GM21825 (cell line): ENCODE results near the gene TLX1.

ENCODE experiments used
- ATAC-seq: cut with Tn5 transposase; IDR thresholded peaks from one replicate; pipeline ENCODE4 v1.9.1; 2021; ENCODE audit warnings: mild to moderate bottlenecking, moderate library complexity; ENCODE audit not compliant: unreplicated experiment

The TLX1 gene

DNA sequence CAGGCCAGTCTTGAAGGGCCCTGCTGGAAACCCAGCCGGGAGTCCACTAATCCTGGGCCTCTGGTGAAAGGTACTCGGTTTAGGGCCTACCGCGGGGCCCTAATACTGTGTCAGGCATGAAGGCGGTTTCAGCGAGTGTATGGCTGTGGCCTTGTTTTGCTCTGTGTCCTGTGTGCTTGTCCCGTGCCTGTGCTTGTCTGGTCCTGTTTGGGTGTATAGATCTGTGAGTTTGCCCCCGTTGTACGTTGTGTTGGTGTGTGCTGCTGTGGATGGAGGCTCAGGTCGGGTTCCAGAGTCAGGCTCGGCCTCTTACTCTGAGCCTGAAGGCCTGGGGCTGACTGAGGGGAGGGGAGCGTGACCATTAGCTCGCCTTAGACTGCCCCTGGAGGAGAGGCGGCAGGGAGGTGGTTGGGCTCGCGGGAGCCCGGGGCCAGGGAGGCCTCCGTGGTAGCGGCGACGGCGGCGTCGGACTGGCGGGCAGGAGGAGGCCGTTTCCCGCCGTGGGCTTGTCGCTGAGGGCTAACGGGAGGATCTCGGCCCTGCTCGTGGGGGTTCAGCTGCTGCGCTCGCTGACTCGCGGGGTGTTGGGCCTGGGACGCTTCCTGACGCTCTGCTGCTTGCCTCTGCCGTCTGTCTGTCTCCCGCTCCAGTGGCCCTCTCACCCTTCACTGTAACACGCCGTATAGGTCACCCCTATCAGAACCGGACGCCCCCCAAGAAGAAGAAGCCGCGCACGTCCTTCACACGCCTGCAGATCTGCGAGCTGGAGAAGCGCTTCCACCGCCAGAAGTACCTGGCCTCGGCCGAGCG lies 2.6 kb downstream of the TLX1 start:
- no peak for ATAC-seq

DNA sequence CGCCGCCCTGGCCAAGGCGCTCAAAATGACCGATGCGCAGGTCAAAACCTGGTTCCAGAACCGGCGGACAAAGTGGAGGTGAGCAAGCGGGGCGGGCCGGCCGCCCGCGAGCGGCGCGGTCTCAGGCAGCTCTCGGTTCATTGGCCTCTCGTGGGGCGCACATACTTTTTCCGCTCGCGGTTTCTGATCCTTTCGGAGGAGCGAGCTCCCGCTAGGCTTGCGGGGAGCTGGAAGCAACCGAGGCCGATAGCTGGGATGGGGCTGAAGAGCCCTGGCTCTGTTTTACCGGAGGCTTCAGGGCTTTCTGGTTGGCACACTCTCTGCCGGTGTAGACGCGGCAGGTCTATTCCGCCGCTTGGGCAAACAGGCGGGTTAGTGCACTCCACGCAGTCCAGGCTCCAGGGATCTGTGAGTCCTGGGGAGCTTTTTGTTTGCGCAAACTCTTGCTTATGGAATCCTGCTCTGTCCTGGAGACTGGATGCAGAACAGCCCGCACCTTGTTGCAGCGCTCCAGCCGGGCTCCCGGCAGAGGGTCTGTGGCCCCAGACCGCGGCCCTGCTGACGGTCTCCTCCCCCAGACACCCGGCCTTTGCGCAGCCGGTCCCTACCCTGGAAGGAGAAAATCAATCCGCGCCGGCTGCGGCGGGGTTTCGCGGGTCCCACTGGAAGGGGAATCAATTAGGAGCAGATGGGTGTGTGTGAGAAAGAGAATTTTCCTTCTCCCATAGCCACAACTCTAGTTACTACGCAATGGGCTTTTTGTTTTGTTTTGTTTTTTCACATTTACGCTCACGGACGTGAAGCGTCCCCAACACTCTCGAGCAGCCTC lies 3.4 kb downstream of the TLX1 start:
- ATAC-seq, result no peak

- ATAC-seq, result no peak
These were observed 4.3 kb downstream of the TLX1 start for GRCh38 chr10:101135141-101136006.

GRCh38 chr10:101136007-101136707 lies 5.1 kb downstream of the TLX1 start:
- ATAC-seq, result no peak

DNA sequence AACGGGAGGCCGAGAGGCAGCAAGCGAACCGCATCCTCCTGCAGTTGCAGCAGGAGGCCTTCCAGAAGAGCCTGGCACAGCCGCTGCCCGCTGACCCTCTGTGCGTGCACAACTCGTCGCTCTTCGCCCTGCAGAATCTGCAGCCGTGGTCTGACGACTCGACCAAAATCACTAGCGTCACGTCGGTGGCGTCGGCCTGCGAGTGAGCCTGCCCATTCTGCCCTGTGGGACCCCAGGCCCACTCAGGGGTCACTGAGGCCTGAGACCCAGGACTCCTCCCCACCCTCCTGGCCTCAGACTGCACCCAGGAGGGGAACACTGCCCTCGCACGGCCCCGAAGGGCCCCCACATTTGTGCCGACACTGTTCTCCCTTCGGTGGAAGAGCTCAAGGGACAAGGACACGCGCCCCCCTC lies 5.6 kb downstream of the TLX1 start:
- no peak for ATAC-seq

DNA sequence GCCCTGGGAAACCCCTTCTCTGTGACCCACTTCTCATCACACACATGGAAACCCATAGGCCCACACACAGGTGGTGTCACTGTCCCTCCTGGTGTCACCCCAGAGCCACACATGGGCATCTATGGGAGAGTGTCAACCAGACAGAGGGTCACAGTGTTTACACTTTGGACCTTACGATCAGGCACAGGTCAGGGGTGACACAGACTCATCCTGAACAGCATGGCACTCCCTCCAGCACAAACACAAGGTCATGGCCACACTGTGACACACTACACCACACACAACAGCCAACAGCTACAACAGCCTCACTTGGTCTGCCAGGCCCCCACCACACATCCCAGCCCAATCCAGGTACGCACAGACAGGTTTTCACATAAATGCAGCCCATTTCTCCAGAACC lies 6.2 kb downstream of the TLX1 start:
- no peak for ATAC-seq

GRCh38 chr10:101138788-101139420 lies 7.8 kb downstream of the TLX1 start:
- ATAC-seq, result no peak

- ATAC-seq, result no peak
These were observed 8.4 kb downstream of the TLX1 start for GRCh38 chr10:101139421-101139911.

GRCh38 chr10:101140084-101140949 lies 9.2 kb downstream of the TLX1 start:
- ATAC-seq, result no peak

- no peak for ATAC-seq
These were observed 10.0 kb downstream of the TLX1 start for GRCh38 chr10:101140950-101141615.

- peak; percentile 73 for ATAC-seq
These were observed 10.8 kb downstream of the TLX1 start for GRCh38 chr10:101141616-101142532.

DNA sequence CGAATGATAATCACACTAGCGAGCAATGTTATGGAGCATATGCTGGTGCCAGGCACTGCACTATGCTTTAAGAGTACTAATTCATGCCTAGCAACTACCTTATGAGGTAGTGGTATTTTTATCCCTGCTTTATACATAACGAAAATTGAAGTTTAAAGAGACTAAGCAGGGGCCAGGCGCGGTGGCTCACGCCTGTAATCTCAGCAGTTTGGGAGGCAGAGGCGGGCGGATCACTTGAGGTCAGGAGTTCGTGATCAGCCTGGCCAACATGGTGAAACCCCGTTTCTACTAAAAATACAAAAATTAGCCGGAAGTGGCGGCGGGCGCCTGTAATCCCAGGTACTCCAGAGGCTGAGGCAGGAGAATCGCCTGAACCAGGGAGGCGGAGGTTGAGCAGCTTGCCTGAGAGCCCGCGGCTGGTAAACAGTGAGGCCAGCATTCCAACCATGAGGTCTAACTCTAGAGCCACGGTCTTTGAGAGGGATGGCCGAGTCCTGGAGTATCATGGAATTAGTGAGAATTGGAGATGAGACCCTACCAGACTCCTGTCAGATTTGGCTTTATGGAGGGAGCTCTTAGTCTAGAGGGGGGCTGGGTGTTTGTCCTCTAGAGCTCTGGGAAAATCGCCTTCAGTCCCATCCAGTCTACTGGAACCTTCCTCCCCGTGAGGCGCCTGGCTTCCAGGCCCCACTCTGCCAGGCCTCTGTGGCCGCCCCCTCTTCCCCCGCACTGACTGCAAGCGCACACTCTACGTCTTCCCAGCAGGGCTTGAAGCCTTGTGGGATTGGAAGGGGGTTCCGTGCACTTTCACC lies 11.6 kb downstream of the TLX1 start:
- no peak for ATAC-seq

GRCh38 chr10:101143345-101143630 lies 12.2 kb downstream of the TLX1 start:
- ATAC-seq, result no peak

DNA sequence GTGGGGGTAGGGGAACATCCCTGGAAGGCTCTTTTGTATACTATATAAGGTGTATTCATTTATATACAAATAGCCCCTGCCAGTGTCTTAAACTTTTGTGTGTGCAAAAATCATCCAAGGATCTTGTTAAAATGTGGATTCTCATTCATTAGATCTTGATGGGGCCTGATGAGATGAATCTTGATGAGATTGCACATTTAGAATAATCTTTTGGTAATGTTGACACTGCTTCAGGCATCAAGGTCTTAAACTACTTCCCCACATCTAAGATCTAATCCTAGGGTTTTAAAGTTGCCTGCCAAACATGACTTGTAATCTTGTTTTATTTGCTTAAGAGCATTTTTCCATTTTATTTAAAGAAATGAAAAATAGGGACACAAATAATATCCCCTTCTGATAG lies 13.0 kb downstream of the TLX1 start:
- no peak for ATAC-seq

GRCh38 chr10:101145145-101145544 lies 14.0 kb downstream of the TLX1 start:
- ATAC-seq, result no peak

DNA sequence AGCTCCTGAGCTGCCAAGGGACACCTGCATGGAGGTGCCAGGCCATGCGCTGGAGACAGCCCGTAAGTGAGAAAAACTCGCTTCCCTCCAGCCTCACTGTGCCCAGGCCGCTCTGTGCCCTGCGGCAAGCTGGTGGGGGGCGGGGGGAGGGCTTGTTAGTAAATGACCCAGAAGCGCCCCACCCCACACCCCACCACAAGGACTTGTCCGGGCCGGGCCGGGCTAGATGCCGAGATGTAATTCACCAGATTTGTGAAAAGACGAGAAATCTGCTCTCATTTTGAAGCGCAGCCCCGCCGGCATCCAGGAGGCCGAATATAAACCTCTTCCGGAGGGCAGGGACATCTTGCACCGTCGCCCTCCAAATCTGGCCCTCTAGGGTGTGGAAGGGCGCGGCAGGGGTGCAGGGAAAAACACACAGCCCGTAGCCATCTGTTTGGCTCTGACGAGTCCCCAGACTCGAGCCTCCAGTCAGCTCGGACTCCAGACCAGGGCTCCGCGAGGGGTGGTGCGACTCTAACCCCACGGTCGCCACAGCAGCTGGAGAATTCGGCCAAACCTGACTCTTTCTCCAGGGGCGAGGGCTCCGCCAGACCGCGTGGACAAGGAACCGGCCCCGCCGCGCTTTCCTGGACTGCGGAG lies 14.8 kb downstream of the TLX1 start:
- no peak for ATAC-seq
